SH-SY5Y (cell line): ENCODE results near the gene CLASP1.

ENCODE experiments used
- GATA2 ChIP-seq: IDR thresholded peaks from 2 replicates; pipeline ENCODE4 v1.6.1; 2011; ENCODE audit warnings: mild to moderate bottlenecking, low read depth, low read length
- GATA3 ChIP-seq: IDR thresholded peaks from 2 replicates; pipeline ENCODE4 v1.6.1; 2011; ENCODE audit warnings: low read depth, mild to moderate bottlenecking, low read length, moderate library complexity

DNA sequence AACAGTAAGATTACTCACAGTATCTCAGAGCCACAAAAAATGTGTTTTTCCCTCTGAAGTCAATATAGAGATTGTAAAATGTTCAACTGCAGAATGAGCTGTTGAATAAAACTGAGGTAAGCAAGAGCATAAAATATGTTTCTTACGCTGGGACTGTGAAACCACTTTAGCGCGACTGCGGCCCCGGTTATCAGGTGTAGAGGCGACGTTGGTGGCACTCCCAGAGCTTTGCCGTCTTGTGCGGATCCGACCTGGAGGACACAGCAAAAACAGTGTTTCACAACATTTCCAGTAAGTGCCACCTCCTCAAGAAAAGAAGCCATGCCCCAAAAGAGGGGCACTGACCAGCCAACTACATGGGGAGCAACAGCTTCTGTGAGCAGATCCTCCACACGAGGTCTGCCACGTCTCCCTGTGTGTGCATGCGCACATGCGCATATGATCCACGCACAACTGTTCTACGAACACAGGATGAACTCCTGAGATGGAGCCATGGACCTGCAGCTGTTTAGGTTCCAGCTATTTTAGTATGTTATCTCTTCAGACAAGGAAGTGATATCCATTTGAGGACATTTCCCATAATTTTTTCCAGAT is 219.2 kb downstream of the CLASP1 start:
- no peak for TF ChIP-seq GATA3
- TF ChIP-seq GATA2, result no peak
